Mammary epithelial cell (primary cell): ENCODE measurements around the gene MLC1.

Experiments used
- EZH2 ChIP-seq: IDR thresholded peaks from 2 replicates; pipeline ENCODE4 v1.6.1; 2012; ENCODE audit warnings: low read length, inconsistent platforms, borderline replicate concordance
- TF ChIP-seq, protein P1 (sequence below), 2 donors: IDR thresholded peaks in 1 of 2; conservative IDR thresholded peaks in 1 of 2; 2 replicates each; pipeline ENCODE4 v1.5.1; 2011 to 2012; ENCODE audit warnings: inconsistent platforms in 2 of 2, low read length in 2 of 2, mild to moderate bottlenecking in 2 of 2, control low read depth in 1 of 2, low read depth in 1 of 2; ENCODE audit not compliant: insufficient read depth in 1 of 2; ENCODE audit errors: extremely low read depth in 1 of 2

DNA sequence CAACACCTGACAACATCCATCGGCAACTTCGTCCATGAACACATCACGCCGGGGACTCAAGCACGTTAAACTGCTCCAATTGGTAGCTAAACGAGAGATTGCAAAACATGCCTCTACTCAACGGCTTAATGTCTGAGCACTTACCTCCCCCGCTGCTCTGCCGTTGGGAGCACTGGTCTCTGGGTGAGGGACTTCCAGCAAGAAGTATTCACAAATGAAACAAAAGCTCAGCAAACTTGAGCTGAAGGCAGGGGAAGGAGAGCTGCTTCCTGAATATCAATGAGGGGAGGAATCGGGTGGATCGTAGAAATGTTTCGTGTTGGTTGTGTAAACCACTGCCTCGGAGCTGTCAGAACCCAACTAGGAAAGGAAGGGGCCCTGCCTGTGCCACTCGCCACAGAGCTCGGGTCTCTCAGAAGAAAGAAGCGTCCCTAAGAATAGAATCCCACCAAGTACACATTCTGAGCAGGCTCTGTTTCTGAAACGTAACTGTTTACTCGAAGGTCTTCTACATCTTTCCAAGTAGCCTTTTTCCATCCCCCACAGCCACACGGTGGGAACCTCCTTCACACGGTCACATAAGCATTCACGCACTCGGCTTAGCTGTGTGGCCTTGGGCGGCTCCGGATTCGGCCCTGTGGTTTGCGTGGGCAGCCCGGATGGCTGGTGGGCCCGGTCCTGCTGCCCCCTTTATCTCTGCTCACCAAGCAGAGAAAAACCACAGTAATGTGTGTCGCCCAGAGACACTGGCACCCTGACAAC is at the start of gene MLC1:
- TF ChIP-seq, protein P1, sequence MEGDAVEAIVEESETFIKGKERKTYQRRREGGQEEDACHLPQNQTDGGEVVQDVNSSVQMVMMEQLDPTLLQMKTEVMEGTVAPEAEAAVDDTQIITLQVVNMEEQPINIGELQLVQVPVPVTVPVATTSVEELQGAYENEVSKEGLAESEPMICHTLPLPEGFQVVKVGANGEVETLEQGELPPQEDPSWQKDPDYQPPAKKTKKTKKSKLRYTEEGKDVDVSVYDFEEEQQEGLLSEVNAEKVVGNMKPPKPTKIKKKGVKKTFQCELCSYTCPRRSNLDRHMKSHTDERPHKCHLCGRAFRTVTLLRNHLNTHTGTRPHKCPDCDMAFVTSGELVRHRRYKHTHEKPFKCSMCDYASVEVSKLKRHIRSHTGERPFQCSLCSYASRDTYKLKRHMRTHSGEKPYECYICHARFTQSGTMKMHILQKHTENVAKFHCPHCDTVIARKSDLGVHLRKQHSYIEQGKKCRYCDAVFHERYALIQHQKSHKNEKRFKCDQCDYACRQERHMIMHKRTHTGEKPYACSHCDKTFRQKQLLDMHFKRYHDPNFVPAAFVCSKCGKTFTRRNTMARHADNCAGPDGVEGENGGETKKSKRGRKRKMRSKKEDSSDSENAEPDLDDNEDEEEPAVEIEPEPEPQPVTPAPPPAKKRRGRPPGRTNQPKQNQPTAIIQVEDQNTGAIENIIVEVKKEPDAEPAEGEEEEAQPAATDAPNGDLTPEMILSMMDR (conservative IDR thresholded peaks at IDR 0.05 in 1 of 2, IDR thresholded peaks at IDR 0.05 in 1 of 2; ENCODE audit: extremely low read depth in 1 of 2, insufficient read depth in 1 of 2, low read depth in 1 of 2, low read length in 2 of 2), result no peak
- TF ChIP-seq EZH2, result no peak
